Esophagus muscularis mucosa (tissue), 3 donors: Measurements from ENCODE around the gene GPC1.

ENCODE experiments used
- EP300 ChIP-seq: sonication (generic); formaldehyde crosslinking; IDR thresholded peaks from one replicate; pipeline ENCODE4 v1.6.1; 2017; ENCODE audit warnings: antibody characterized with exemption
- TF ChIP-seq, protein P1 (sequence below), 3 experiments: fragments of 200-600 bp in 2 of 3; fragments of 450-650 bp in 1 of 3; sonication (generic) in 2 of 3; IDR thresholded peaks; one replicate each; pipeline ENCODE4 v1.5.1; 2017 to 2019; ENCODE audit warnings: antibody characterized with exemption in 3 of 3, mild to moderate bottlenecking in 2 of 3, moderate library complexity in 1 of 3

GRCh38 chr2:240512666-240513535 lies 77.4 kb downstream of the GPC1 start:
- TF ChIP-seq, protein P1, sequence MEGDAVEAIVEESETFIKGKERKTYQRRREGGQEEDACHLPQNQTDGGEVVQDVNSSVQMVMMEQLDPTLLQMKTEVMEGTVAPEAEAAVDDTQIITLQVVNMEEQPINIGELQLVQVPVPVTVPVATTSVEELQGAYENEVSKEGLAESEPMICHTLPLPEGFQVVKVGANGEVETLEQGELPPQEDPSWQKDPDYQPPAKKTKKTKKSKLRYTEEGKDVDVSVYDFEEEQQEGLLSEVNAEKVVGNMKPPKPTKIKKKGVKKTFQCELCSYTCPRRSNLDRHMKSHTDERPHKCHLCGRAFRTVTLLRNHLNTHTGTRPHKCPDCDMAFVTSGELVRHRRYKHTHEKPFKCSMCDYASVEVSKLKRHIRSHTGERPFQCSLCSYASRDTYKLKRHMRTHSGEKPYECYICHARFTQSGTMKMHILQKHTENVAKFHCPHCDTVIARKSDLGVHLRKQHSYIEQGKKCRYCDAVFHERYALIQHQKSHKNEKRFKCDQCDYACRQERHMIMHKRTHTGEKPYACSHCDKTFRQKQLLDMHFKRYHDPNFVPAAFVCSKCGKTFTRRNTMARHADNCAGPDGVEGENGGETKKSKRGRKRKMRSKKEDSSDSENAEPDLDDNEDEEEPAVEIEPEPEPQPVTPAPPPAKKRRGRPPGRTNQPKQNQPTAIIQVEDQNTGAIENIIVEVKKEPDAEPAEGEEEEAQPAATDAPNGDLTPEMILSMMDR (IDR thresholded peaks at IDR 0.05) = no peak
- no peak for TF ChIP-seq EP300
